RWPE1 (cell line): ENCODE measurements around the gene ZNFX1.
"Not testable (repeated sequence)": the region's sequence is repeated elsewhere in the genome, so short reads cannot be mapped to it uniquely, and the experiment has no call there.

ENCODE experiments used
- CTCF ChIA-PET: fragments of 350-600 bp; sonication (Branson Sonifier 250); formaldehyde crosslinking; extraction: SDS; loops from one replicate; lab custom pipeline; 2021; lab: Yijun Ruan, JAX
- POLR2A ChIA-PET: fragments of 400-600 bp; formaldehyde crosslinking; extraction: SDS; loops from one replicate; lab custom pipeline; 2020; ENCODE audit warnings: antibody characterized with exemption; ENCODE audit not compliant: low non-redundant PET; lab: Yijun Ruan, JAX
- DNase-seq: peaks from one replicate; pipeline ENCODE4 v3.0.0; 2012; ENCODE audit warnings: low spot score
- H3K27ac ChIP-seq: fragments of 450-650 bp; 2 replicates; pipeline ENCODE4 v1.5.1; 2017
- CTCF ChIP-seq: fragments of 450-650 bp; conservative IDR thresholded peaks from 2 replicates; pipeline ENCODE4 v1.5.1; 2017; ENCODE audit warnings: low read depth, mild to moderate bottlenecking

The ZNFX1 gene

DNA sequence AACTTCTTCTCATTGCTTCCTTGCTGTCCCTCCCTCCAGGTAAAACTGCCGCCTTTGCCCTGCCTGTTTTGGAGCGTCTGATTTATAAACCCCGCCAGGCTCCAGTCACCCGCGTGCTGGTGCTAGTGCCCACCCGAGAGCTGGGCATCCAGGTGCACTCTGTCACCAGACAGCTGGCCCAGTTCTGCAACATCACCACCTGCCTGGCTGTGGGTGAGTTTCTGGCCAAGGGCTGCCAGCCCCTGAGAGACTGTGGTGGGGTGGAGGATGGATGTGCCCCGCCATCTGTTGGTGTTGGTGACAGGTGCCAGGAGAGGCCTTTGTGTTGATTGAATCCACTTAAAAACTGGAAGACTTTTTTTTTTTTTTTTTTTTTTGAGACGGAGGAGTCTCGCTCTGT lies 49.2 kb downstream of the ZNFX1 start:
- POLR2A ChIA-PET, result interaction anchor here (0.7 kb wide), 1 partner anchor 49 kb away, joined by 3 read pairs; the partner anchor contains the start of gene ZNFX1
- DNase-seq, result no peak
- CTCF ChIA-PET, result interaction anchor here (0.7 kb wide), 1 partner anchor 47 kb away, joined by 3 read pairs; no protein-coding TSS in a partner anchor
- H3K27ac ChIP-seq, result no peak overlapping the region
- no peak for TF ChIP-seq CTCF

GRCh38 chr20:49225896-49226295 lies 52.0 kb downstream of the ZNFX1 start:
- no peak overlapping the region for H3K27ac ChIP-seq
- CTCF ChIA-PET, result interaction anchor here (0.6 kb wide), 1 partner anchor 86 kb away, joined by 3 read pairs; no protein-coding TSS in a partner anchor
- no peak for TF ChIP-seq CTCF
- DNase-seq, result no peak
- POLR2A ChIA-PET, result no interaction called here

GRCh38 chr20:49219924-49220831 lies 57.7 kb downstream of the ZNFX1 start:
- no peak for DNase-seq
- peak overlapping the region; percentile 78 for H3K27ac ChIP-seq
- TF ChIP-seq CTCF, result no peak
- ChIA-PET CTCF (no interaction called here), POLR2A (interaction anchor here (0.5 to 0.6 kb wide), 3 partner anchors 59 to 92 kb away, joined by 3 to 4 read pairs (median 3); no protein-coding TSS in a partner anchor)

- CTCF ChIA-PET, result interaction anchor here (0.6 to 1.0 kb wide), 6 partner anchors 46 to 1821 kb away, joined by 3 to 9 read pairs (median 6); no protein-coding TSS in a partner anchor
- peak within 1 kb of the TSS; percentile 78 for H3K27ac ChIP-seq
- POLR2A ChIA-PET, result interaction anchor here (0.5 to 0.7 kb wide), 6 partner anchors 37 to 101 kb away, joined by 3 to 9 read pairs (median 5); no protein-coding TSS in a partner anchor
- no peak for TF ChIP-seq CTCF
- DNase-seq, result peak; percentile 99
Measured at GRCh38 chr20:49219091-49219923, 58.5 kb downstream of the ZNFX1 start, which contains the start of gene DDX27. Gene DDX27 (plus strand): TSS chr20:49219416. CDS start chr20:49219449, 33 bp downstream.

GRCh38 chr20:49218739-49219090 lies 59.1 kb downstream of the ZNFX1 start:
- DNase-seq, result not testable (repeated sequence)
- ChIA-PET POLR2A (interaction anchor here (0.7 kb wide), 2 partner anchors 37 to 100 kb away, joined by 6 to 7 read pairs; no protein-coding TSS in a partner anchor), CTCF (interaction anchor here (0.6 to 1.0 kb wide), 5 partner anchors 46 to 387 kb away, joined by 3 to 9 read pairs (median 8); no protein-coding TSS in a partner anchor)
- H3K27ac ChIP-seq, result peak overlapping the region; percentile 78

- peak; percentile 89 for DNase-seq
Measured at GRCh38 chr20:49216991-49217578, 60.8 kb downstream of the ZNFX1 start.

More at GRCh38 chr20:49216991-49217578, 60.8 kb downstream of the ZNFX1 start:
- ChIA-PET CTCF (interaction anchor here (0.5 to 2.8 kb wide), 39 partner anchors 9 to 1961 kb away, joined by 3 to 41 read pairs (median 3); no protein-coding TSS in a partner anchor), POLR2A (interaction anchor here (0.6 to 0.8 kb wide), 3 partner anchors 21 to 85 kb away, joined by 3 to 7 read pairs (median 4); no protein-coding TSS in a partner anchor)
- peak; percentile 98 for TF ChIP-seq CTCF
- H3K27ac ChIP-seq, result peak overlapping the region; percentile 23; the same call in 1 of the 2 replicates
